ENCODE data around the gene TSPO. TPM values are rescaled to one million over a fixed set of nuclear protein-coding genes. Genes with fewer than 3 reads are reported as not detected.

The TSPO gene
- polyA plus RNA-seq, 1 of the 3 experiments (the other 2 are of a cell fraction): 156 TPM

- H3K9me2 ChIP-seq: no peaks in the 10 kb centered on the region
- no peaks in the 10 kb centered on the region for H3K27me3 ChIP-seq (ENCODE audit: insufficient read depth)
- no peaks in the 10 kb centered on the region for H3K9me3 ChIP-seq
- H3K9ac ChIP-seq: no peak overlapping the region
- no peaks in the 10 kb centered on the region for H3F3A ChIP-seq (replicated peaks; ENCODE audit: insufficient read depth)
- DNase-seq: no peak
- no peaks in the 10 kb centered on the region for H3K79me2 ChIP-seq (ENCODE audit: insufficient read depth)
- peaks cover 0 to 2% of the 10 kb centered on the region in 2 experiments for H3K36me3 ChIP-seq (replicated peaks in 1 of 2; ENCODE audit: control insufficient read depth in 1 of 2, insufficient read depth in 2 of 2, low read length in 1 of 2)
- H3K27ac ChIP-seq (ENCODE audit: low read depth in 2 of 2, low read length in 1 of 2): no peak overlapping the region
- ChIA-PET POLR2A (no interaction called here), CTCF (no interaction called here)
- TF ChIP-seq RXRA (IDR thresholded peaks at IDR 0.05; ENCODE audit: borderline replicate concordance, low read depth): no peak
- no peak for TF ChIP-seq GATA2 (CRISPR knock-in tag; IDR thresholded peaks at IDR 0.05)
- TF ChIP-seq REST (IDR thresholded peaks at IDR 0.05; ENCODE audit: low read depth, low read length): no peak
- no peak for TF ChIP-seq USF2 (IDR thresholded peaks at IDR 0.05; ENCODE audit: borderline replicate concordance, low read depth, low read length)
- TF ChIP-seq CHD2 (IDR thresholded peaks at IDR 0.05; ENCODE audit: low read length, partially characterized antibody): no peak
- TF ChIP-seq RFX5 (IDR thresholded peaks at IDR 0.05; ENCODE audit: low read length): no peak
- TF ChIP-seq EP300 (IDR thresholded peaks at IDR 0.05; ENCODE audit: borderline replicate concordance in 1 of 2, low read depth in 1 of 2, low read length in 1 of 2): no peak
- TF ChIP-seq USF1 (IDR thresholded peaks at IDR 0.05; ENCODE audit: borderline replicate concordance, low read depth): no peak
- TF ChIP-seq YY1 (IDR thresholded peaks at IDR 0.05; ENCODE audit: low read depth): no peak
- no peak for TF ChIP-seq TAF1 (IDR thresholded peaks at IDR 0.05; ENCODE audit: borderline replicate concordance, low read depth, low read length)
- no peak for TF ChIP-seq PBX3 (IDR thresholded peaks at IDR 0.05)
- TF ChIP-seq FOSL2 (IDR thresholded peaks at IDR 0.05; ENCODE audit: borderline replicate concordance, low read depth): no peak
- no peak for TF ChIP-seq FOXM1 (IDR thresholded peaks at IDR 0.05; ENCODE audit: low read depth)
- TF ChIP-seq RAD21 (IDR thresholded peaks at IDR 0.05; ENCODE audit: low read length): no peak
- WGBS (ENCODE audit: low lambda C conversion rate): 80% methylated on average over 16 of the region's 20 CpGs
- no peaks in the 10 kb centered on the region for H3K4me1 ChIP-seq (ENCODE audit: control insufficient read depth in 1 of 2, insufficient read depth in 2 of 2, low read depth in 1 of 2, low read length in 1 of 2)
- no peaks in the 10 kb centered on the region for H4K20me1 ChIP-seq (ENCODE audit: insufficient read depth)
- no peak overlapping the region for H3K4me2 ChIP-seq
- no peak overlapping the region for H3K4me3 ChIP-seq (ENCODE audit: low read depth in 2 of 2, low read length in 1 of 2)
- no peak overlapping the region for H2AFZ ChIP-seq (ENCODE audit: low read depth)
Observed at GRCh38 chr22:43128928-43129424, 22.4 kb upstream of the TSPO start.

Measured in SK-N-SH (cell line).